GM21576 (cell line): ENCODE results near the gene TTC9C.
"Not testable (repeated sequence)": the region's sequence is repeated elsewhere in the genome, so short reads cannot be mapped to it uniquely, and the experiment has no call there.

ENCODE experiments used
- ATAC-seq: cut with Tn5 transposase; IDR thresholded peaks from one replicate; pipeline ENCODE4 v1.9.1; 2021; ENCODE audit warnings: mild to moderate bottlenecking, moderate library complexity; ENCODE audit not compliant: unreplicated experiment

The TTC9C gene

DNA sequence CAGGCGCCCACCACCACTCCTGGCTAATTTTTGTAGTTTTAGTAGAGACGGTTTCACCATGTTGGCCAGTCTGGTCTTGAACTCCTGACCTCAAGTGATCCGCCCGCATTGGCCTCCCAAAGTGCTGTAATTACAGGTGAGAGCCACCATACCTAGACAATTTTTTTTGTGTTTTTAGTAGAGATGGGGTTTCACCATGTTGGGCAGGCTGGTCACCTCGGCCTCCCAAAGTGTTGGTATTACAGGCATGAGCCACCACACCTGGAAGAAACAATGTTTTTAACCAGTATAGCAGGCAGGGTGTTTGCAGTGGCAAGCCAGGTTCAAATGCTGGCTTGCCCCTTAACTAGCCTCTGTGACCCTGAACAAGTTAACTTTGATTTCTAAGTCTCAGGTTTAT lies 21.6 kb downstream of the TTC9C start:
- not testable (repeated sequence) for ATAC-seq

DNA sequence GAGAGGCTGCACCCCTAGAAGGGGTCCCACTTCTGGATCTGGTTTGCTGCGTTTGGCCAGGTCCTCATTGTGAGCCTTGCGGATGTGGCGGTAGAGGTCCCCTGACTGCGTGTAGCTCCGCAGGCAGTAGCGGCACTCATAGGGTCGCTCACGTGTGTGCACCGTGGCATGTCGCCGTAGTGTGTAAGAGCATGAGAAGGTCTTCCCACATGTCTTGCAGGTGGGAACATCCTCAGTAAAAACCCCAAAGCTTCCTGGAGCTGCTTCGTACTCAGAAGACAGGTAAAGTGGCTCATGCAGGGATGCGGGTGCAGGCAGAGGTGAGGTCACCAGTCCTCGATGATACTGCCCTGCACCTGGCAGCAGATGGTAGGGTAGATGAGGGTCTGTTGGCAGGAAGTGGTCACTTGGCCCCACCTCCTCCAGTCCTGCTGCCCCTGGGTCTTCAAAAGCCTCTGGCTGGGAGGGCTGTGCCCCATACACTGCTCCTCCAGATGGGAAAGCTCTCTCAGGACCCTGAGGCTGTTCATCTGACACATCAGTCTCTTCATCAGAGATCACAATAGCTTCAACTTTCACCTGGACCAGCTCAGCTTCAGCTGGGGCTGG lies 24.0 kb downstream of the TTC9C start:
- no peak for ATAC-seq

DNA sequence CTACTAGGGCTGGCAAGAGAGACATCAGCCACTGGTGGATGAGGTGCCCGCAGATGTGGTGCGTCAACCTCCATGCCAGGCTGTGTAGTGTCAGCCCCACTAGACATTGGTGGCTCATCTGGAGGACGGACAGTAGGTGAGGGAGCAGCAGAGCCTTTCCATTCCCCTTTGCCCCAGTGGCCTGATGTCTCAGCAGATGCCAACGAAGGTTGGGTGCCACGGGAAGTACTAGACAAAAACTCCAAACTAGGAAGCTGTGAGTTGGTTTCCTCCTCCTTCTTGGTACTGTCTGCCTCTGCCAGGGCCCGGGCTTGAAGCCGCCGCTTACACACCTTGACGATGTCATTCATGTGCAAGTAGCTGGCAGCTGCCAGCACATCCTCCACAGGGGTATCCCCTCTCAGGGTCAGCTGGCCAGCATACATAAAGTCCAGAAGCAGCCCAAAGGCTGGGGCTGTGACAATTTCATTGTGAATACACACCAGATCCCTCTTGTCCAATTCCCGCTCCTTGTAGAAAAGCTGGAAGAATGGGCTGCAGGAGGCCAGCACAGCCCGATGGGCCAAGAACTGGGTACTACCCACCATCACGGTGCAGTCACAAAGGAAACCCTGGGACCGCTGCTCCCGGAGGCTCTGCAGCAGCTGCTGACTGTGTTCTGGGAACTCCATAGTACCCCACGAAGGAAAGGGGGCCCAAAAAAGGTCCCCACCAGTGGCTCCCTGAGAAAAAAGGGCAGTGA lies 24.9 kb downstream of the TTC9C start:
- ATAC-seq = no peak

DNA sequence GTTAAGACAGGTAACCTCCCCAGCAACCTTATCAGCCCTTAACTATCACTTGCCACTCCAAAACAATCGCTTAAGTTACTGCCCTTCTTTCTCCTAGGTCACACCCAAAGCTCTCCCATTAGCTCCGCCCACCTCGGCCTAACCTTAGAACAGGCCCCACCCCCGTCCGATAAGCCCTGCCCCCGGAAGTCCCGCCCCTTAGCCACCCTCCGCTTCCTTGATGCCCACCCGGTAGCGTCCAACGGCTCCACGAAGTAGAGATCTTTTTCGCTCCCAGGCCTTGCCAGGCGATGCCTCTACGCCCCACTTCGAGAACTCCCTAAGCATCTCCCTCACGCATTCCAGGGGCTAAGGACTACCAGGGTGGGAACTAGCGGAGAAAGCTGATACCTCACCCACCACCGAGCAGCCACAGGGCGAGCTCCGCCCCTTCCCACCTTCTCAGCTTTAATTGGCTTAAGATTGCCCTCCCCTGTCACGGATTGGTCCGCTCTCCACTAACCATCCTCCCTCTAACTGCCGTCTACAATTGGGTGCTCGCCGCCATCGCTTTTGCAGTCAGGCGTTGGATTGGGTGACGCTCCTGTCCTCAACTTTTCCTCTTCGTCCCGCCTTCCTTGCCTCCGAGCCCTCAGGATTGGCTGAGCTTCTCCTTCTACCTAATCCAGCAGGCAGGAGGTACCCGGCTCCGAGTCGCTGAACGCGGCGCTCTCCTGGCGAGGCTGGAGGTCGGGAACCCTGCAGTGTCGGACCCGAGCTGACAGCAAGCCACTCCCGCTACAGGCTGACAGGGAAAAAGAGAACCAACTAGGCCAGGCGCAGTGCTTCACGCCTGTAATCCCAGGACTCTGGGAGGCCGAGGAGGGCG lies 25.7 kb downstream of the TTC9C start, which contains the start of gene ZBTB3:
ZBTB3 (minus strand) TSS at position 425 of the 868 bp plus-strand sequence. CDS start 496 bp downstream, outside the sequence.
- peak; percentile 95 for ATAC-seq

DNA sequence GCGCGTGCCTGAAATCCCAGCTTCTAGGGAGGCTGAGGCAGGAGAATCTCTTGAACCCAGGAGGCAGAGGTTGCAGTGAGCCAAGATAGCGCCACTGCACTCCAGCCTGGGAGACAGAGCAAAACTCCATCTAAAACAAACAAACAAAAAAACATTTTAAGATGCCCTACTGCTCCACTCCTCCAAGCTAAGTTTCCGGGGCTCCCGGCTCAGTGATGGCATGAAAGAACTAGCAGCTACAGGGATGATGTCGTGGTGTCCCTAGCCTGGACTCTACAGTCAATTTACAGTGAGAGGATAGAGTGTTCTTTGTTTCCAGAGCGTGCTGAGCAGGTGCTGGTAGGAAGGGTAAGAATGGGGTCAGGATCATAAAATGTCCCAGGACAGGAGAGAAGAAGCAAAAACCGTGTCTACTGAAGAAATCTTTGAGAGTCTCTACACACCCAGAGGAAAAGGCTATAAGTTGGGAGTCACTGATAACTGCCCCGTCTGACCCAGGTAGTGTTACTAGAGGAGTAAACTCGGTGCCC lies 26.9 kb downstream of the TTC9C start:
- ATAC-seq = no peak

DNA sequence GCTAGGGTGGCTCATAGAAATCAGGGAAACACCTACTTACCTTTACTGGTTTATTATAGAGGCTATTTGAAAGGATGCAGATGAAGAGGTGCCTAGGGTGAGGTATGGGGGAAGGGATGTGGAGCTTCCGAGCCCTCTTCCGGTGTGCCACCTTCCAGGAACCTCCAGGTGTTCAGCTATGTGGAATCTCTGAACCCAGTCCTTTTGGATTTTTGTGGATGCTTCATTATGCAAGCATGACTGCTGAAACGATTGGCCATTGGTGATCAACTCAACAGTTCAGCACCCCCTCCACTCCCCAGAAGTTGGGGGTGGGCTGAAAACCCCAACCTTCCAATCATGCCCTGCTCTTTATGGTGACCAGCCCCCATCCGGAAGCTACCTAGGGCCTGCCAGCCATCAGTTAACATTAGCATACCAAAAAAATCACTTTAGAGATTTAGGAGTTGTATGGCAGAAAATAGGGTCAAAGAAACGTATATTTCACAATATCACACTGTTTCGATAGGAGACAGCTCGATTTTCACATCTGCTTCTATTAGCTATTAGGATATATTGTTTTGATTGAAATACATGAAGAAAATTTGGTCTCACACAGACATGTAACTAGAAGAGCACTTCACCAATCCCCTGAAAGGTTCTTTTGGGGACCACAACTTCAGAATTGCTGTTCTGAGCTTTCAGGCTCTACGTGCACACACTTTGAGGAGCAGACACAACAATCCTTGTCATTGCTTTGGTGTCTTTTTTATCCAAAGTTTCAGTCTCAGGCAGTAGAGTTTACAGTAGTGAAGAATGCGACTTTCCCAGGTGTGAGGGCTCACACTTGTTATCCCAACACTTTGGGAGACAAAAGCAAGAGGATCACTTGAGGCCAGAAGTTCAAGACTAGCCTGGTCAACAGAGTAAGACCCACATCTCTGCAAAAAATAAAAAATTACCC lies 29.8 kb downstream of the TTC9C start:
- ATAC-seq = no peak

DNA sequence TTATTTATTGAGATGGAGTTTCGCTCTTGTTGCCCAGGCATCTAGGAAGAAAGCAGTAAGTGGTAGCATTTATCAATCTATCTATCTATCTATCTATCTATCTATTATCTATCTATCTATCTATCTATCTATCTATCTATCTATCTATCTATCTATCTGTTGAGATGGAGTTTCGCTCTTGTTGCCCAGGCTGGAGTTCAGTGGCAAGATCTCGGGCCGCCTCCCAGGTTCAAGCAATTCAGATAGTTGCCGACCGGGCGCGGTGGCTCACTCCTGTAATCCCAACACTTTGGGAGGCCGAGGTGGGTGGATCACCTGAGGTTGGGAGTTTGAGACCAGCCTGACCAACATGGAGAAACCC lies 32.6 kb downstream of the TTC9C start:
- ATAC-seq = not testable (repeated sequence)

DNA sequence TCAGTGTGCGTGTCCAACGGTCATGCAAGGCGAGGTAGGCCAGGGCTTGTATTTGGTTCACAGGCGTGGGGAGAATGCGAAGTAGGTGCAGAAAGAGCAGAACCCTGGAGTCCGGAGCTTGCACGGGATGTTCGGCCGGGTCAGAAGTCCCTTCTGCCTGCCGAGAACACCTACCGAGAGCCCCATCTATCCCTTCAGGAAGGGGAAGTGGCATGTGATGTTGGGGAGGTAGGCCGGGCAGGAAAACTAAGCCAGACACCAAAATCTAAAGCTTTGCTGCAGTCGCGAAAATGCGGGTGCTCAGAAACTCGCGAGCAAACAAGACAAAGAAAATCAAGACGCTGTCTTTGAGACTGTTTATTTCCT lies 42.5 kb downstream of the TTC9C start:
- peak; percentile 7 for ATAC-seq

DNA sequence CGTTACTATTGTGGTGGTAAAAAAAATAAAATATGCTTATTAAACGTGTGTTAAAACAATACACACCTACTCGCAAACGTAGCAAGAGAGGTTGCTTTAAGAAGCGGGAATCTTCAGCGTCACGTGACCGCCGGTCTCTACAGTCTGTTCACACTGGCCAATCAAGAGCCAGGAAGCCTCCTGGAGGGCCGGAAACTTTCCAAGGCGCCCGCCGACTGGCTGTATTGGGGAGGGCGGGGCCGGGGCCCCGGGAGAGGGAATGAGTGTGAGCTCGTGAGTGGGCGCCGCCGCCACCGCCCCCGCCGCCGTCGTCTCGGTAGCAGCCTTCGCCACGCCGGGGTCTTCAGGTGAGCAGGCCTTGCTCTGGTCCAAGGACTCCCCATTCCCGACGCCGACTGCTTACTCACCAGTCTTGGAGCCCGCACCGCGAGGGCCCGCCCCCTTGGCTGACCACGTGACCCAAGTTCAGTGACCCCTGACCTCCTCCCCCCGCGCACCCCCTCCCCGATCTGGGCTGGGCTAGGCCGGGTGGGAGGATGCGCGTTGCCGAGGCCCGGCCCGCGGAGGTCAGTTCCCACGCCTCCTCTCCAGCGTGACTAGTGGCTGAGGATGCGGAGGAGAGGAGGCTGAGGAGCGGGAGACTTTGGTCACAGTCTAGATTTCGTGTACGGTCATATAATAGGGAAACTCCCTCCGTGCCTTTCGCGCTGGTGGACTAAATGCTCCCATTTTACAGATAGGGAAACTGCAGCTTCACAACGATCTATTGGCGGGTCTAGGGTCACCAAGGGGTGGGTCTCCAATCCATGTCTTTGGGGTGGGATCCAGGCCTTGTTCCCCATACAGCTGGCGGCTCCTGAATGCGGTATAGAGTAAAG lies 43.1 kb downstream of the TTC9C start, which contains the start of gene TAF6L:
TAF6L (plus strand) TSS at position 253 of the 878 bp plus-strand sequence. CDS start 4,388 bp downstream, outside the sequence.
- peak; percentile 73 for ATAC-seq

DNA sequence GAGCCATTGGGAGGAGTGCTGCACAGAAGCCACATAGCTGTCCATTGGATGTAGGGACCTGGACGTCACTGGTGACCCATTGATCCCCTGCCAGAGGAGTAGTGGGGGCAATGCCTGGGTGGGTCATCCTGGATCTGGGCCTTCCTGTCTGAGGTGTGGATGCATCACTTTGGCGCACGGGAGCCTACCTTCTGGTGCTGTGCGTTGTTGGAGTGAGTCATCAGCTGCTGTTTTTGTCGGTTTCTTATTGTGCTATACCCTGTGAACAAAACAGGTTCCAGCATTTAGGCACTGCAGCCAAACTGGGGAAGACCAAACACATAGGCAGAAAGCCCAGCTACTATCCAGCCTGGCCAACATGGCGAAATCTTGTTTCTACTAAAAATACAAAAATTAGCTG lies 46.1 kb downstream of the TTC9C start:
- no peak for ATAC-seq

DNA sequence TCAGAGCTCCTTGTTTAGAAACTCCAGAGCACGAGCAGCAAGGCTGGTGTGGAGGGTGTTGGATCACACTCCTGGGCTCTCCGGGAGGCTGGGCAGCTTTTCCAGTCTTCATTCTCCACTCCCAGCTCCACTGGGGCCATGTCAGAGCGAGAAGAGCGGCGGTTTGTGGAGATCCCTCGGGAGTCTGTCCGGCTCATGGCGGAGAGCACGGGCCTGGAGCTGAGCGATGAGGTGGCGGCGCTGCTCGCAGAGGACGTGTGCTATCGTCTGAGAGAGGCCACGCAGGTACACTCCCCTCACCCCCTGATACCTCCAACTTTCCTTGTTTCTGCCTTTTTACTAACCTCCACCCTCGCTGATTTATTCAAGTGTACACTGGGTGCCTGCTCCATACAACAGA lies 47.4 kb downstream of the TTC9C start:
- no peak for ATAC-seq

DNA sequence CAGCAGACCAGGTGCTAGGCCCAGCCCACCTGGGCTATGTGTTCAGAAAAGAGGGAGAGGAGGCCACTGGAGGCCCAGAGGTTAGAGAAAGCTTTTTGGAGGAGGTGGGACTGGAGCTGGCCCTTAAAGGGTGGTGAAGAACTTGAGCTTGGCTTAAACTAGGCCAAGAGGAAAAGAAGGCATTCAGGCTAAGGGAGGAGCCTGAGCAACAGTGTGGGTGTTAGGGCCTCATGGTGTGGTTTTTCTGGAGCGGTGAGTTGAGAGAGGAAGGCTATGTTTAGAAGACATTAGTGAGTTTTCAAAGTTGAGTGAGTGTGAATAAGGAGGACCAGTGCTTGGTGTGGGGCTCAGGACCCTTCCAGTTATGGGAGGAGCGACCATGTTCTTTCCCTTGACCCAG lies 49.1 kb downstream of the TTC9C start:
- no peak for ATAC-seq

DNA sequence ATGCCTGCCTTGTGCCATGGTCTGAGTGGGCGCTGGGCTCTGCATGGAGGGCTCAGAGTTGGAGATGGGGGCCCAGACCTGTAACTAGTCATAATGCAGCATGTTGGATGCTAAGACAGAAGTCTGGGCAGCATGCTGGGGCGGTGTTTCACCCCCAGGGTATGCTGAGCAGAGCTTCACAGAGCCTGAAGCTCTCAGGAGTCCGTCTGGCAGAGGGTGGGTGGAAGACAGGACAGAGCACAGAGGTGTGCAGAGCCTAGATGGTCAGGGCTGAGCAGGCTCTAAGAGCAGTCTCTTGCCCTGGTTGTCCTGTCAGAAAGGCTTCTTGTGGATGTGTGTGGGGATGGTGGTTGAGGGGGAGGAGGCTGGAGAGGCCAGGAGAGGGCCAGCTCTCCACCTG lies 50.2 kb downstream of the TTC9C start:
- ATAC-seq = no peak

DNA sequence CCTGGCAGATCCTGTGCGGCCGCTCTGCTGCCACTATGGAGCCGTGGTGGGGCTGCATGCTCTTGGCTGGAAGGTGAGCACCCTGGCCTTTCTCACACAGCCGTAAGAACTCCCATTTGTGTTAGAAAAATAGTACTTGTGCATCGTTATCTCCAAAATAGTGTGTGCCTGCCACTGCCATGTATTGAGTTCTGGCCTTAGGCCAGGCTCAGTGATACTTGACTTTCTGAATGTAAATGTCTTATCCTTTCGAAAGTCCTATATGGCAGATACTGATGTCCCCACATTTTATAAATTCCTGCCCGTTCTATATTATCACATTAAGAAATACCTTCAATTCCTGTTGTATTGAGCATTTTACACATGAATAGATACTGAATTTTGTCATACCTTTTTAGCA lies 54.5 kb downstream of the TTC9C start:
- ATAC-seq = no peak

DNA sequence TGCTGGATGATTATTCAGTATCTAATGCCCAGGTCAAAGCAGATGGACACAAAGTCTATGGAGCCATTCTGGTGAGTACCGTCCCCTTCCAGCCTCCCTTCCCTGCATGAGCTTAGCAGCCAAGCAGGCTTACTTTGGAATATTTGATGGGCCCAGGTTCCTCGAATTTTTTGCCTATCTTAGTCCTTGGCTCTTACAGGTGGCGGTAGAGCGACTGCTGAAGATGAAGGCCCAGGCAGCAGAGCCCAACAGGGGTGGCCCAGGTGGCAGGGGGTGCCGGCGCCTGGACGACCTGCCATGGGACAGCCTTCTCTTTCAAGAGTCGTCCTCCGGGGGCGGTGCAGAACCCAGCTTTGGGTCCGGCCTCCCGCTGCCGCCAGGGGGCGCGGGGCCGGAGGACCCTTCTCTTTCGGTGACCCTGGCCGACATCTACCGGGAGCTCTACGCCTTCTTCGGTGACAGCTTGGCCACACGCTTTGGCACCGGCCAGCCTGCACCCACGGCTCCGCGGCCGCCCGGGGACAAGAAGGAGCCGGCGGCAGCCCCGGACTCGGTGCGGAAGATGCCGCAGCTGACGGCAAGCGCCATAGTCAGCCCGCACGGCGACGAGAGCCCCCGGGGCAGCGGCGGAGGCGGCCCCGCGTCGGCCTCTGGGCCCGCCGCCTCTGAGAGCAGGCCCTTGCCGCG lies 58.2 kb downstream of the TTC9C start:
- peak; percentile 53 for ATAC-seq

DNA sequence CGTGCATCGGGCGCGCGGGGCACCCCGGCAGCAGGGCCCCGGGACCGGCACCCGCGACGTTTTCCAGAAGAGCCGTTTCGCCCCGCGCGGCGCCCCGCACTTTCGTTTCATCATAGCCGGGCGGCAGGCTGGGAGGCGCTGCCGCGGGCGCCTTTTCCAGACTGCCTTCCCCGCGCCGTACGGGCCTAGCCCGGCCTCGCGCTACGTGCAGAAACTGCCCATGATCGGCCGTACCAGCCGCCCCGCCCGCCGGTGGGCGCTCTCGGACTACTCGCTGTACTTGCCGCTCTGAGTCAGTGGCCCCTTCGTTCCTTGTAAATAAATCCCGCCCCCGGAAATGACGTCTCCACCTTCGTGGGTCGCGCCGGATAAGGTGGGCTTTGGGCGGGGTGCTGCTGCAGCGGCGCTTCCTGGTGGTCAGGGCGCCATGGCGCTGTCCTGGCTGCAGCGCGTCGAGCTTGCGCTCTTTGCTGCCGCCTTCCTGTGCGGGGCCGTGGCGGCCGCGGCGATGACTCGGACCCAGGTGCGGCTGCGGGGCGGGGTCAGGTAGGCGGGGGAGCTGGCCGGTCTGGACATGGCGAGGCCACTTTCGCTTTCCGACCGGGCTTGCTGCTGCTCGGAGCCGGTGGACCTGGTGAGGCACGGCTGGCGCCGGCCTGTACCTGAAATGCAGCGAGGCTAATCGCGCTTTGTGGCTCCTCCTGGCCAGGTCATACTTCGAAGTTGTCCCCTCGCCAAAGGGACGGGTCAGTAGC lies 58.9 kb downstream of the TTC9C start, which contains the start of gene TMEM179B:
TMEM179B (plus strand) TSS at position 398 of the 755 bp plus-strand sequence; CDS start at position 428, 30 bp downstream.
- ATAC-seq = peak; percentile 73
